ENCODE data around the gene NRCAM.
"Not testable (repeated sequence)": the region's sequence is repeated elsewhere in the genome, so short reads cannot be mapped to it uniquely, and the experiment has no call there.

NRCAM gene

DNA sequence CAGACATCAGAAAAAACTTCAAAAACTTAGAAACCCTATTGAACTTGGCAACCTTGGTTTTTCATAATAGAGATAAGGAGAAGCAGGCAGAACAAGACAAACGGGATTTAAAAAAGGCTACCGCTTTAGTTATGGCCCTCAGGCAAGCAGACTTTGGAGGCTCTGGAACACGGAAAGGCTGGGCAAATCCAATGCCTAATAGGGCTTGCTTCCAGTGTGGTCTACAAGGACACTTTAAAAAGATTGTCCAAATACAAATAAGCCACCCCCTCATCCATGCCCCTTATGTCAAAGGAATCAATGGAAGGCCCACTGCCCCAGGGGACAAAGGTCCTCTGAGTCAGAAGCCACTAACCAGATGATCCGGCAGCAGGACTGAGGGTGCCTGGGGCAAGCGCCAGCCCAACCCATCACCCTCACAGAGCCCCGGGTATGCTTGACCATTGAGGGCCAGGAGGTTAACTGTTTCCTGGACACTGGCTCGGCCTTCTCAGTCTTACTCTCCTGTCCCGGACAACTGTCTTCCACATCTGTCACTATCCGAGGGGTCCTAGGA is 115.3 kb downstream of the NRCAM start:
- H3K9me3 ChIP-seq, result no peaks in the 10 kb centered on the region
- H3K36me3 ChIP-seq, result peaks cover 8% of the 10 kb centered on the region; the same call in 1 of the 2 replicates
- H3K4me3 ChIP-seq (ENCODE audit: low read depth, low read length), result no peak overlapping the region
- TF ChIP-seq, protein P1, sequence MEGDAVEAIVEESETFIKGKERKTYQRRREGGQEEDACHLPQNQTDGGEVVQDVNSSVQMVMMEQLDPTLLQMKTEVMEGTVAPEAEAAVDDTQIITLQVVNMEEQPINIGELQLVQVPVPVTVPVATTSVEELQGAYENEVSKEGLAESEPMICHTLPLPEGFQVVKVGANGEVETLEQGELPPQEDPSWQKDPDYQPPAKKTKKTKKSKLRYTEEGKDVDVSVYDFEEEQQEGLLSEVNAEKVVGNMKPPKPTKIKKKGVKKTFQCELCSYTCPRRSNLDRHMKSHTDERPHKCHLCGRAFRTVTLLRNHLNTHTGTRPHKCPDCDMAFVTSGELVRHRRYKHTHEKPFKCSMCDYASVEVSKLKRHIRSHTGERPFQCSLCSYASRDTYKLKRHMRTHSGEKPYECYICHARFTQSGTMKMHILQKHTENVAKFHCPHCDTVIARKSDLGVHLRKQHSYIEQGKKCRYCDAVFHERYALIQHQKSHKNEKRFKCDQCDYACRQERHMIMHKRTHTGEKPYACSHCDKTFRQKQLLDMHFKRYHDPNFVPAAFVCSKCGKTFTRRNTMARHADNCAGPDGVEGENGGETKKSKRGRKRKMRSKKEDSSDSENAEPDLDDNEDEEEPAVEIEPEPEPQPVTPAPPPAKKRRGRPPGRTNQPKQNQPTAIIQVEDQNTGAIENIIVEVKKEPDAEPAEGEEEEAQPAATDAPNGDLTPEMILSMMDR (IDR thresholded peaks at IDR 0.05; ENCODE audit: low read depth, low read length), result no peak
- DNase-seq, result peak; percentile 26
- H3K4me1 ChIP-seq, result peaks cover 42% of the 10 kb centered on the region
- no peaks in the 10 kb centered on the region for H3K27me3 ChIP-seq

GRCh38 chr7:108340406-108340805 is 115.8 kb downstream of the NRCAM start:
- not testable (repeated sequence) for H3K9me3 ChIP-seq; H3K36me3 ChIP-seq; DNase-seq; H3K27me3 ChIP-seq; H3K4me3 ChIP-seq (ENCODE audit: low read depth, low read length)
- peaks cover 42% of the 10 kb centered on the region for H3K4me1 ChIP-seq

DNA sequence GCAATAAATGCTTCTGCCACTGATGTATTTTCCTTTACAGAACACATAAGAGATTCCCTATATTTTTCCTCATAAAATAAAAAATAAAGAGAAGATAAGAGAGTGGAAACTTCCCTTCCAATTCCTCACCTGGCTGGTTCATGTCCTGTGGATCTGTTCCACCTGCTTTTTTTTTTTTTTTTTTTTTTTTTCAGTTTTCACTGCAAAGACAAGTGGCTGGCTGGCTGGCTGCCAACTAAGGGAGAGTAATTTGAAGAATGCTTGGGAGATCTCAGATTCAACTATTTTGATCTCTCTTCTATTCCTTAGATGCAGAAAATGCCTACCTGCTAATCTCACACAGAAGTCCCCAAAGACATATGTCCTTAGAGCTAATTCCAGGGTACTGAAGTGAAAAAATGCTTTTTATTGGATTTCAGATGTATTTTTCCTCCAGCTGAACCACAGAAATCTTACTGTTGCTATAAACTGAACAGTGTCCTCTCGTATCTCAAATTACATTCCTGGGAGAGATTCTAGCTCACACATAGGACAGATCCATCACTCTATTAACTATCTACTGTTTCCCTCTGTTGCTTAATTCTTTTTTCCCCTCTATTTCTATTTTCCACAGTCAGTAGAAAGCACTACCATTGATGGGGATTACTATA is 120.8 kb downstream of the NRCAM start:
- no peaks in the 10 kb centered on the region for H3K27me3 ChIP-seq
- H3K9me3 ChIP-seq, result no peaks in the 10 kb centered on the region
- peak; percentile 62 for DNase-seq
- H3K4me1 ChIP-seq, result peaks cover 55% of the 10 kb centered on the region
- H3K36me3 ChIP-seq, result no peaks in the 10 kb centered on the region; the same call in 1 of the 2 replicates
- H3K4me3 ChIP-seq (ENCODE audit: low read depth, low read length), result no peak overlapping the region
- TF ChIP-seq, protein P1 (IDR thresholded peaks at IDR 0.05; ENCODE audit: low read depth, low read length), result no peak

DNA sequence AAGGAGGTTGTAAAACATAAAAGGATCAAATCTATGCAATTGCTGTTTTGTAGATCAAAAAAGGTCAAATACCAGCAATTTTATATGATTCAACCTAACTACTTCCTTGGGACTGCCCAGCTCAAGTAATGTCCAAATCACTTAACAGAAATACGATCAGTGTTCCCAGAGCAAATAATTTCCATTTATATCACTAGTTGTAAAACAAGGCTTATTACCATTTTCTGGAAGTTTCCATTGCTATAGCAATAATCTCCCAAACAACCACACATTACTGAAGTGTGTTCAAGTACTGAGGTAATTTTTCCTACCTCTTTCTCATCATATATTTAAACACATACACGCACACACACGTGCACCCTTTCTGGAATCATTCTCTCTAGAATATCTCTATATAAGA is 123.3 kb downstream of the NRCAM start:
- peaks cover 69% of the 10 kb centered on the region for H3K4me1 ChIP-seq
- TF ChIP-seq, protein P1 (IDR thresholded peaks at IDR 0.05; ENCODE audit: low read depth, low read length), result no peak
- no peaks in the 10 kb centered on the region; the same call in 1 of the 2 replicates for H3K36me3 ChIP-seq
- no peaks in the 10 kb centered on the region for H3K9me3 ChIP-seq
- no peak for DNase-seq
- no peaks in the 10 kb centered on the region for H3K27me3 ChIP-seq
- H3K4me3 ChIP-seq (ENCODE audit: low read depth, low read length), result no peak overlapping the region

DNA sequence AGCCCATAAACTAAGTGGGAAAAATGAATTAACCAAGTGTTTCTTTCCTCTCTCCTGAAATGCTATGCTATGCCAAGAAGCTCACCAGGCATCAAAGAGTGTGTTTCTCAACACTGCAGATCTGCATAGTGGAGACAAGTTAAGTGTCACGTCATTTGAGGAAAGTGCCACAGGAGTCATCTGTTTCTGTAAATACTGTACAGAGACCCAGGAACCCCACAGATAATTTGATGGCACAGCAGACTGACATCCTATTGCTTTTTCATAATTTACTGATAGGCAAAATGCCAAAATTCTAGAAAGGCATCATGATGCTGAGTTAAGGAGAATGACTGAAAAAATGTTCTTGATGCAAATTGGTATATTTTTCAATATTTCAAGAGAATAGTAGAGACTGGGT is 124.3 kb downstream of the NRCAM start:
- H3K4me1 ChIP-seq, result peaks cover 69% of the 10 kb centered on the region
- H3K4me3 ChIP-seq (ENCODE audit: low read depth, low read length), result no peak overlapping the region
- DNase-seq, result peak; percentile 31
- no peaks in the 10 kb centered on the region for H3K27me3 ChIP-seq
- no peaks in the 10 kb centered on the region; the same call in 1 of the 2 replicates for H3K36me3 ChIP-seq
- H3K9me3 ChIP-seq, result no peaks in the 10 kb centered on the region
- TF ChIP-seq, protein P1 (IDR thresholded peaks at IDR 0.05; ENCODE audit: low read depth, low read length), result no peak

DNA sequence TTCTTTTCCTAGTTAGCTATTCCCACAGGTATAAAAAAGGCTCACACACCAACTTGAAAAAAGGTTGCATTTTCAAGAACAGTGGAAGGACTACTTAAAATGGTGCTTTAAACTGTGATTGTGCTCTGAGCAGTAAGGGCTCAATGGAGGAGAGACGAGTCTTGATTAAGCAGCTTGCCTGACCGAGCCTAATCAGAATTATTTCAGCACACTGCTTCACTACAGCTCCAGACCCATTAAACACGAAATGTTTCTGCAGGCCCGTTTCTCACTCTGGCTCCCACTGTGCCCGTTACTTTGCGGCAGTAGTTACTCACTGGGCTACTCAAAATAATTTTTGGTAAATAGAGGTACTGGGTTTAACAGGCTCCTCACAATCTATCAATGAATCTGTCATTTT is 126.0 kb downstream of the NRCAM start:
- peaks cover 67% of the 10 kb centered on the region for H3K4me1 ChIP-seq
- H3K9me3 ChIP-seq, result no peaks in the 10 kb centered on the region
- no peaks in the 10 kb centered on the region; the same call in 1 of the 2 replicates for H3K36me3 ChIP-seq
- TF ChIP-seq, protein P1 (IDR thresholded peaks at IDR 0.05; ENCODE audit: low read depth, low read length), result no peak
- no peak overlapping the region for H3K4me3 ChIP-seq (ENCODE audit: low read depth, low read length)
- H3K27me3 ChIP-seq, result no peaks in the 10 kb centered on the region
- no peak for DNase-seq

Measured in BE2C (cell line).